ENCODE measurements around the gene LAMA4. TPM values are rescaled to one million over a fixed set of nuclear protein-coding genes. Genes with fewer than 3 reads are reported as not detected.

Gene LAMA4
- total RNA-seq, 1 donor from 2014 or later: 102 TPM

DNA sequence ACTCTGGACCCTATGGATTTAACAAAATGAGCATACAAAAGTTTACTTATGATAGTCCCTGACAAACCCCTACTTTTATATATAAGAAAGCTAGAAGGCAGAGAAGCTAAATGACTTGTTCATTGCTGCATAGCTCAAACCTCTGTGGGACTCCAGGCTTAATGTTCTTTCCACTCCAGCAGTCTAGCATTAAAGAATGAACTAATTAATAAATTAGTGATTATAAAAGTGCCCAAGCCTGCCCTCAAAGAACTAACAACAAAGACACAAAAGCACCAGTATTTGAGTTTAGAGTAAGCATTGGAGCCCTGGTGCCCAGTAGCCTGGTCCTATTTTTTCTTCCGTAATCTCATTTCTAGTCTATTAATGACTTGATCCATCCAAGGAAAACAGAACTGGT lies 59.9 kb downstream of the LAMA4 start:
- no peak overlapping the region for H3K4me3 Mint-ChIP-seq (ENCODE audit: unreplicated experiment)
- TF ChIP-seq, protein P1, sequence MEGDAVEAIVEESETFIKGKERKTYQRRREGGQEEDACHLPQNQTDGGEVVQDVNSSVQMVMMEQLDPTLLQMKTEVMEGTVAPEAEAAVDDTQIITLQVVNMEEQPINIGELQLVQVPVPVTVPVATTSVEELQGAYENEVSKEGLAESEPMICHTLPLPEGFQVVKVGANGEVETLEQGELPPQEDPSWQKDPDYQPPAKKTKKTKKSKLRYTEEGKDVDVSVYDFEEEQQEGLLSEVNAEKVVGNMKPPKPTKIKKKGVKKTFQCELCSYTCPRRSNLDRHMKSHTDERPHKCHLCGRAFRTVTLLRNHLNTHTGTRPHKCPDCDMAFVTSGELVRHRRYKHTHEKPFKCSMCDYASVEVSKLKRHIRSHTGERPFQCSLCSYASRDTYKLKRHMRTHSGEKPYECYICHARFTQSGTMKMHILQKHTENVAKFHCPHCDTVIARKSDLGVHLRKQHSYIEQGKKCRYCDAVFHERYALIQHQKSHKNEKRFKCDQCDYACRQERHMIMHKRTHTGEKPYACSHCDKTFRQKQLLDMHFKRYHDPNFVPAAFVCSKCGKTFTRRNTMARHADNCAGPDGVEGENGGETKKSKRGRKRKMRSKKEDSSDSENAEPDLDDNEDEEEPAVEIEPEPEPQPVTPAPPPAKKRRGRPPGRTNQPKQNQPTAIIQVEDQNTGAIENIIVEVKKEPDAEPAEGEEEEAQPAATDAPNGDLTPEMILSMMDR (IDR thresholded peaks at IDR 0.05): no peak
- no peaks in the 10 kb centered on the region for H3K9me3 Mint-ChIP-seq (ENCODE audit: low read depth)
- H3K27ac Mint-ChIP-seq (ENCODE audit: unreplicated experiment): no peak overlapping the region
- H3K27me3 Mint-ChIP-seq (ENCODE audit: low read depth): no peaks in the 10 kb centered on the region
- H3K36me3 Mint-ChIP-seq (ENCODE audit: low read depth): peaks cover 7% of the 10 kb centered on the region
- peaks cover 23% of the 10 kb centered on the region for H3K4me1 Mint-ChIP-seq (ENCODE audit: low read depth)
- DNase-seq (ENCODE audit: low spot score): no peak

DNA sequence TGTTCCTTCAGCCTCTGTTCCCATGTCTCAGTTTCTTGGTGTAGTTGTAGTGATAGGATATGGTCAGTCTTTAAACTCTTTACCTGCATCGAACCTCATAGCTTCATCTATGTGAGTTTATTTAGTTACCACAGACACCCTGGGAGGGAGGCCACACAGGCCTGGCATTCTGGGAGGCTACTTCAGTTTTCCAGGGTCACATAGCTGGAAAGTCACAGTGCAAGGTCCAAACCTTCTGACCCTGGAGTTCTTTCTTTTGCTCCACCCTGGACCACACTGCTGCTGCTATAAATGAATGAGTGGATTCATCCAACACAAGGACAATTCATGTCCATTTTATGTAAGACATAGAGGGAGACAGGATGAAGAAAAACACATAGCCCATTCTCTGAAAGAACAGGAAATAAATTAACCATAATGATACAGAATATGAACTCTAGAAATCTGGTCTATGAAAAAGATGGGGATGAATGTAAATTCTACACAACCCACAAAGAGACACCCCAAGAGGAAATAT lies 60.8 kb downstream of the LAMA4 start:
- no peak for DNase-seq (ENCODE audit: low spot score)

DNA sequence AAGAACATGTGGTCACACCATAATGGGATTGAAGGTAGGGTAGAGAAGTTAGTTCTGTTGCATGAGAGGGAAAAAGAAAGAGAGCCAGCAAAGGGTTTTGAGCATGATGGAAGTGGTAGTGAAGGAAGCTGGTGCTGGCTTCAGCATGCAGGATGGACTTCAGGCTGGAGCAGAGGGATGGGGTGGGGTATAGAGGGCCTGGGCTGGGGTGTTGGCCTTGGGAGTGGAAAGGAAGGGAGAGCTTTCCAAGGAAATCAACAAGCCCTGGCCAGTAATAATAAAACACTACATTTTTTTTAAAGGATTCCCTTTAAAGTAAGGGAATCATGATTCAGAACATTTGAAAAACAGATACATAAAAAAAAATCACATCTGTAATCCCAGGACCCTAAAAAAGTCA lies 61.2 kb downstream of the LAMA4 start:
- TF ChIP-seq, protein P1 (IDR thresholded peaks at IDR 0.05): no peak
- no peaks in the 10 kb centered on the region for H3K27me3 Mint-ChIP-seq (ENCODE audit: low read depth)
- no peak for DNase-seq (ENCODE audit: low spot score)
- H3K36me3 Mint-ChIP-seq (ENCODE audit: low read depth): peaks cover 7% of the 10 kb centered on the region
- no peak overlapping the region for H3K4me3 Mint-ChIP-seq (ENCODE audit: unreplicated experiment)
- H3K9me3 Mint-ChIP-seq (ENCODE audit: low read depth): no peaks in the 10 kb centered on the region
- H3K4me1 Mint-ChIP-seq (ENCODE audit: low read depth): peaks cover 34% of the 10 kb centered on the region
- no peak overlapping the region for H3K27ac Mint-ChIP-seq (ENCODE audit: unreplicated experiment)

More for the DNA sequence above, 60.8 kb downstream of the LAMA4 start:
- H3K9me3 Mint-ChIP-seq (ENCODE audit: low read depth): no peaks in the 10 kb centered on the region
- H3K27me3 Mint-ChIP-seq (ENCODE audit: low read depth): no peaks in the 10 kb centered on the region
- peaks cover 4% of the 10 kb centered on the region for H3K36me3 Mint-ChIP-seq (ENCODE audit: low read depth)
- H3K4me1 Mint-ChIP-seq (ENCODE audit: low read depth): peaks cover 32% of the 10 kb centered on the region
- H3K4me3 Mint-ChIP-seq (ENCODE audit: unreplicated experiment): no peak overlapping the region
- TF ChIP-seq, protein P1 (IDR thresholded peaks at IDR 0.05): no peak
- H3K27ac Mint-ChIP-seq (ENCODE audit: unreplicated experiment): no peak overlapping the region

DNA sequence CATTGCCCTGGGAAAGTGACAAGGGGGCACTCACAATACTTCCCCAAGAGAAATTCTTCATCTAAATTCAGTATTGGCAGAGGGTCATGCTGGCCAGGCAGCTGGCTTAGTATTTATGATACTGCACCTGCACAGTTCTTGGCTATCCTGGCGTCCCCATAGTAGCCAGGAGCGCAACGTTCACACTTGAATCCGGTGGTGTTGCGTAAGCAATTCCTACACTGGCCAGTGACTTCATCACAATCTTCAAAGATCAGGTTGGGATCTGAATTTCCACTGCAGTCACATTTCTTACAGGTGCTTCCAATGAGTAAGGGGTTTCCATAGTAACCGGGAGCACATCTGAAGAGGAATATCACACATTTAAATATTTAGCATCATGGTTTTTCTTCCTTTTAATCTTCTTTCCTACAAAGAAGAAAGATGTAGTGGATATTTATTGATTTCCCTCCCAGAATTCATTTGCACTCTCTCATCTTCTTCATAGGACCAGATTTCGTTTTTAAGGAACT lies 62.8 kb downstream of the LAMA4 start:
- DNase-seq (ENCODE audit: low spot score): no peak
- Mint-ChIP-seq H3K36me3 (ENCODE audit: low read depth) (peaks cover 19% of the 10 kb centered on the region), H3K27ac (ENCODE audit: unreplicated experiment) (no peak overlapping the region), H3K27me3 (ENCODE audit: low read depth) (no peaks in the 10 kb centered on the region), H3K9me3 (ENCODE audit: low read depth) (no peaks in the 10 kb centered on the region), H3K4me1 (ENCODE audit: low read depth) (peaks cover 34% of the 10 kb centered on the region), H3K4me3 (ENCODE audit: unreplicated experiment) (no peak overlapping the region)
- TF ChIP-seq, protein P1 (IDR thresholded peaks at IDR 0.05): no peak

DNA sequence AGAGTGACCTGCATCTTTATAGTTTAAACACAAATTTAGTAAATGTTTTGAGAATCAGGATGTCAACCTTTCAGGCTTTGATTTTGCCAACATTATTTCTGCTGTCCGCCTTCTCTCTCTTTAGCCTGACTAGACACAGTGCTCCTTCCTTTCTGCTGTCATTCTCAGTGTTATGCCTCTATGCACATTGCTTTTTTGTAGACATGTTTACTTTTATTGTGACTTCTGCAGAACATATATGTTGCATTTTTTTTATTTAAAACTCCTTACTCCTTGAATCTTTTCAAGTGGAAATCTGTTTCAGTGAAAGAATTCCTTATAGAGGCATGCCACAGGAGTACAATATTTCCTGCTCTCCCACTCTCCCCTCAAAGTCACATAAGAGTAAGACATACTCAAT lies 64.2 kb downstream of the LAMA4 start:
- H3K9me3 Mint-ChIP-seq (ENCODE audit: low read depth): no peaks in the 10 kb centered on the region
- no peak overlapping the region for H3K27ac Mint-ChIP-seq (ENCODE audit: unreplicated experiment)
- H3K27me3 Mint-ChIP-seq (ENCODE audit: low read depth): no peaks in the 10 kb centered on the region
- H3K4me3 Mint-ChIP-seq (ENCODE audit: unreplicated experiment): no peak overlapping the region
- TF ChIP-seq, protein P1 (IDR thresholded peaks at IDR 0.05): no peak
- DNase-seq (ENCODE audit: low spot score): no peak
- H3K4me1 Mint-ChIP-seq (ENCODE audit: low read depth): peaks cover 34% of the 10 kb centered on the region
- peaks cover 23% of the 10 kb centered on the region for H3K36me3 Mint-ChIP-seq (ENCODE audit: low read depth)
